ENCODE data around the gene ESPN.
"Not testable (repeated sequence)": the region's sequence is repeated elsewhere in the genome, so short reads cannot be mapped to it uniquely, and the experiment has no call there.

Gene ESPN

DNA sequence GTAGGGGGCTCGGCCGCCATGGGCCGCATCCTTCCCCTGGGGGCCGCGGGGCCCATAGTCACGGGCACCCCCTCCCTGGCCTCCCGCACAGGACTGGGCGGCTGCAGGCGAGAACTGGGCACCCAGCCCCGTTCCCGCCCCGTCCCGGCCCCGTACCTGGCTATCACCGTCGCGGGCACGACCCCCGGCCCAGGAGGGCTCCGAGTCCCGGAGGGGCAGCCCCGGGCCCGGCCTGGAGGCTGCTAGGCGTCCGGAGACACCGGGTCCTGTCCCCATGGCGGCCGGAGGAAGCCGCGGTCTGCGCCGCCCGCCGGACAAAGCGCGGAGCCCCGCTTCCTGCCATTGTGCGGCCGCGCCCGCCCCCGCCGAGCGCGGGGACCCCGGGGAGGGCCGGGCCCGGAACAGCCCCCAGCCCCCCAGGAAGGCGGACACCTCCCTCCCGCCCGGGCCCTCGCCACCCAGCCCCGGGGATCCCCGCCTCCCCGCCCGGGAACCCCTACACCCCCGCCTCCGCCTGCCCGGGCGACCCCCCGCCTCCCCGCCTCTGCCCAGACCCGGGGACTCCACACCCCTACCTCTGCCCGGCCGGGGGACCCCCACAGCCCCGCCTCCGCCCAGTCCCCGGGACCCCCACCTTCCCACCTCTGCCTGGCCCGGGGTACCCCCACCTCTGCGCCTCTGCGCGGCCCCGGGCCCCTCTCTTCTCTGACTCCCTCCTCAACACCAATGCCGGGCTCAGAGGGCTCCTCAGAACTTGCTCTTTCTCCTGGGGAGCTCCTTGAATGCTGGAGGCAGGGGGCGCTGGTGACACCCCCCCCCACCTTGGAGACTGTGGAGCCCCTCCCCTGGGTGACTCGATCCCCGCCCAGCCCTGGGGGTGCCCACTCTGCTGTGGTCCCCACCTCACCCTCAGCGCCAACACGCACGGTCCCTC, 60.9 kb downstream of the ESPN start:
- DNase-seq: no peak

DNA sequence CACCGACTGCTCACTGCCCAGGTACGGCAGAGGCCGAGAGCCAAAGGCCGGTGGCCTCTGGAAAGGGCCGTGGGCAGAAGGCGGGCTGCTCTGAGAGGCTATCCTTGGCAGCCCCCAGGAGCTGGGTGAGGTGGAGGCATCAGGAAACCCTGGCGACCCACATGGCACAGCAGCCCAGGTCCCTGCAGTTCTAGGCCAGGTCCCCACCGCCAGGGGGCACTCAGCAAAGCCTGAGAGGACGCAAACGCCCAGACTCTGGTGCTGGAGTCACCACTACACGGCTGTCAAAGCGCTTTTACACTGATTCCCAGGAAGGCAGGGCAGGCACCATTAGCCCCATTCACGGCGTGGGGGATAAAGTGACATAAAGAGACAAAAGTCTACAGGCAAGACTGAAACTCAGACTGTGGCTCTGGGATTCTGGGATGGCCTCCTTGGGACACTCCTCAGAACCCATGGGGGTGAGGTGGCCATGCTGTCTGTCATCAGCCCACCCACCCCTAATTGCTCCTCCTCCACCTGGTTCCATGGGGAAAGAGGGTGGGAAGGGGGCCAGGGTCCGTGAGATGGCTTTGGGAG, 61.9 kb downstream of the ESPN start:
- peak; percentile 53 for DNase-seq

DNA sequence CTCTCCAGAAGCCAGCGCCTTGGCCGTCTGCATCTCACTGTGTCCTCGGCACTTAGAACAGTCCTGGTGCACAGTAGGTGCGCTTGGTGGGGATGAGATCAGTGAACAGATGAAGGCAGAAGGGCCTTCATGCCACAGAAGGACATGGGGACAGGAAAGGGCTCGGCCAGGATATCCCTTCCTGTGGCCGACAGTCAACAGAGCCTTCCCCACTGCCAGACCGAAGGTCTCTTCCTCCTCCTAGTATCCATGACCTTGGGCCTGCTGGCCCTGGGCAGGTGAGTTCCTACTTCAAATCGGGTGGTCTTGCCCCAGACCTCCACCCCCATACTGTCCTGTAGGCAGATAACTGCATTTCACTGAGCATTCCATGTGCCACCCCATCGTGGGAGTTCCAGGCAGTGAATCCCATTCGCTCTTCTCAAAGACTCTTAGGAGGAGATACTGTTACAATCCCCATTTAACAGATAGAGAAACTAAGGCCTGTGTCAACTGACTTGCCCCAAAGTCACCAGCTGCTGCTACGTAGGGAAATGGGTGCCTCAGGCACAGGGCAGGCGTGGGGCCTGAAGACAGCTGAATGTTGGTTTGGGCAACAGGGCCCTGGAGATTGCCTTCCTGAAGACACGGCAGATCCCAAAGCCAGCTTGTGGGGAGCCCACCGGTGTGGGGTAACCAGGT, 63.4 kb downstream of the ESPN start:
- no peak for DNase-seq

DNA sequence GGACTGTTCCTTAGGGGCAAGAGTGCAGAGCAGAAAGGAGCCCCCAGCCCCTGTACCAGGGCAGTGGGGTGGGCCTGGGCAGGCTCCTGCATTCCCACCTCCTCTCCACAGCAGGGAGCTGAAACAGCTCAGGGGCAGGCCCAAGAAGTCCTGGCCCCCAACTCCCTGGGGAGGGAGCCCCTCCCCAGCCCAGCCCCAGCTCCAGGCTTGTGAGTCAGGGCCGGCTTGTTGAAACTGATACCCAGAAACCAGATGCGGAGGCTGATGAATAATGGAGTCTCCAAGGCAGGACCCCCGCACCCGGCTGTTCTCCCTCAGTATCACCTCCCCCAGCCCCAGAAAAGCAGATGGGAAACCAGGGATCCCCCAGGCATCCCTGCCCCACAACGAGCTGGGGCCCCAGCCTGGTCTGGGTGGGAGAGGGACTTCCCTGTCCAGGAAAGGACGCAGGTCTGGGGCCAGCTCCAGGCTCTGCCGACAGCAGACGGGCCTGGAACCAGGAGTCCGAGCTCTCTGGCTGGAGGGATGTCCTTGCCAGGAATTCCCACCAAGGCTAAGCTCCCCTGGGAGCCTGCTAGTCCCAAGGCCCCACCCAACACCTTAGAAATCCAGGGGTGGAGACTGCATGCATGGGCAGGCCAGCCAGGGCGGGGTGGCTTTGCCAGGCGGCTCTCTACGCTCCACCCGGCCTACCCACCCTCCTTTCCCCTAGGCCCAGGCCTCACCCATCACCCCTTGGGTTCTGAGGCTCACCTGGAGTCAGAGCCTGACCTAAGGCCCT, 64.2 kb downstream of the ESPN start:
- no peak for DNase-seq

DNA sequence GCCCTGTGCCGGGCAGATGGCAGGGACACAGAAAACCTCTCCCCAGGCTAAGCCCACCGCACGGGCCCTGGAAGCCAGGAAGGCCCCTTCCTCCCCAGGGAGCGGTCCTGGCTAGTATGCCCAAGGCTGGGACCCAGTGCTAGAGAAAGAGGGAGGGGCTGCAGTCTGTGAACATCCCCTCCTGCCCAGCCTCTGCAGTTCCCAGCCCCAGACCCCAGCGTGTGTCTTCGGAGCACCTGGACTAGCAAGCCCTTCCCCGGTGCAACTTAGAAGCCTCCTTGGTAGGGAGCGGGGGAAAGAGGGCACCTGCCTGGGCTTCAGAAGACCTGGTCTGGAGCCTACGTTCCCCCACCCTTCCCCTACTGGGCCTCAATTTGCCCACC, 64.8 kb downstream of the ESPN start:
- DNase-seq: no peak

DNA sequence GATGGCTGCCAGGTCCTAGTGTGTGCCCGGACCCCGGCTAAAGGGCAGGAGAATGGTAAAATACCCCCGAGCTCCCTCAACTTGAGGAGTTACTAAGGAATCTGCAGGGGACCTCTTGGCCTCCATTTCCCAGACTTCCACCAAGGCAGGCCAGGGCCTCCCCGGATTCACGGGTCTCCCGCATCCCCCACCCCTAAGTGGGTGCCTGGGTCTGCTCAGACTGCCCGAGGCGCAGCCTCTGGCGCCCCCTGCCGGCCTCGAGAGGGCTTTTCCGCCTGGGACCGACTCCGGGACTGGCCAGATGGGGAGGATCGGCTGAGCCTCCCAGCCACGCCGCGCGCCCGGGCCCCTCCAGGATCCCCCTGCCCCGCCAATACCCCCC, 65.2 kb downstream of the ESPN start:
- peak; percentile 21 for DNase-seq

DNA sequence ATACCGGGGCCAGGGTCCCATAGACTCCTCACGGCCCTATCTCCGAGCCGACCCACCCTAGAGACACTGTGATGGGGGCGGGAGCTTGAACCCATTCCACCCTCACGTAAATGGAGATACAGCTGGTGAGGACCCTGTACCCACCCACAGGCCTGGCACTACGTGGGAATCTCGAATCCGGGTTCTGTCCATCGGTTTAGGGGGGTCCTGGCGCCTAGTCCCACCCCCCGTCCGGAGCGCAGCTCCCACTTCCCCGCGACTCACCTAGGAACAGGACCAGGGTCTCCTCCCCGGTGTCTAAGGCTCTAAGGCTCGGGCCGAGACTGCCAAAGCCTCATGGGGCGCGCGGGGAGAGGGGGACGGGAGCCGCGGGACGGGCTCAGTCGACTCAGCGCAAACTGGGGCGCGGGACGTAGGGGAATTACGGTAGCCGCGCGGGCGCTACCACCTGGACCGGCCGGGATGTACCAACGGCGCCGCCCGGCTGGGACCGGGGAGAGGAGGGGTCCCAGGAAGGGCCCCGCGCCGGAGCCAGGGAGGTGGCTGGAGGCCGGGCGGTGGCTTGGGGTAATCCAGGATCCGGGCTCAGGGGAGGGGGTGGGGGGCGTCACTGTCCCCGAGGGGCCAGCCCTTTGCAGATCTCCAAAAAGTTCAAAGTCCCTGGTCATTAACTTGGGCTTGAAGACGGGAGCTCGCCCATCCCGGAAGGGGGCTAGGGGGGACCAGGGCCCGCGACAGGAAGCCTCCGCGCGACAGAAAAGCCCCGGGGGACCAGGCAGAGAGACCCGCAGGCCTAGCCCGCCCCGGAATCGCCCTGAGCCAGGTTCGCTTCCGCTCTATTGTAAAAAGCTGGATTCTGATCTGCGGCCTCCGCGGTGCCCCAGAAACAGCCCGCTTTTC, 65.9 kb downstream of the ESPN start:
- DNase-seq: no peak

DNA sequence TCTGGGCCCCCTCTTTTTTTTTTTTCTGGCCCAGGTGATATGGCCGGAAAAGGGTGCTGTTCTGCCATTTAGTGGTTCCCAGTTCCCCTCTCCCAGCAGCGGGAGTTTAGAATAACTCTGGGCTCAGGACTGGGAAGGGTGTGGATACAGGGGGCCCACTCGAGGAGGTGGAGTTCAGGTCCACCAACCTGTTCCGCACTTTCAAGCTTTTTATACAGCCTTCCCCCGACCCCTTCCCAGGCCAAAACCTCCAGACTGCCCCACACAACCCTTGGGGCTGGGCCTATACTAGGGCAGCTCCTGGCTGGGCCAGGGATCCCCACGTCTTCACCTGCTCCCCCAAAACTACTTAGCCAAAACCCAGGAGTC, 66.5 kb downstream of the ESPN start:
- DNase-seq: no peak

DNA sequence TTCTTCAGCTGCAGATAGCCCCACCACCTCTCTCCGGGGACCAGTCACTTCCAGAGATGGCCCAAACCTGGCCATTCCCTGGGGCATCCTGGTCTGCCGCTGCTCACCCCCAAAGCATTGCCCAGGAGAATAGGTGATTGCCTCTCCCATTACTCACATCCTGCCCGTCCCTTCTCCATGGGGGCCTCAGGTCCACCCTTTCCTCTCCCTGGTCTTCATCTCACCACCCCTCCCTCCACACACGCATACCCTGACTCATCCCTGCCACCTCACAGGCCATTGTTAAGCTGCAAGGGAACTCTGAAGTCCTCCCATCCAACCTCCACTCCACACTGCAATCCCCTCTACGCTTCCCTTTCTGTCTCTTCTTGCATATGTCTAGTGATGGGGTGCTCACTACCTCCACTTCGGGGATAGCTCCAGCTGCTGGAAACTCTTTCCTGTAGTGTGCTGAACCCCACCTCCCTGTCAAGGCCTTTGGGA, 66.9 kb downstream of the ESPN start, which contains the start of gene PLEKHG5:
Gene PLEKHG5 (minus strand): TSS at position 188 of the 483 bp plus-strand sequence. CDS start 14,096 bp downstream, outside the sequence.
- DNase-seq: no peak

DNA sequence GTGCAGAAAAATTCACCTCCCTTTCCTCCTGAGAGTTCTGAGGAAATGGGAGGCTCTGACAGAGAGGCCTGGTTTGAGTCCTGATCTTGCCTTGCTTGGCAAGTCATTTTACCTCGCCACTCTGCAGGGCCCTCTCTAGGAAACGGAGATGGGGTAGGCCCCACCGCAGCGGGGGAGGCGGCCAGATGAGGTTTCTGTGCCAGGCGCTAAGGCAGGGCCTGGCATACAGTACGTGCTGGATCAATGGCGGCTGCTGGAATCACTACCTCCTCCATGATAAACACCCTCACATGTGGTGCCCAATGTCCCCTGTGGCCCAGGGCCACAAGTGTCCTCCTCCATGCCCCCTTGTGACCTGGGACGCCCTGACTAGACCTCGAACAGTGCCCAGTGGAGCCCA, 67.4 kb downstream of the ESPN start:
- DNase-seq: no peak

DNA sequence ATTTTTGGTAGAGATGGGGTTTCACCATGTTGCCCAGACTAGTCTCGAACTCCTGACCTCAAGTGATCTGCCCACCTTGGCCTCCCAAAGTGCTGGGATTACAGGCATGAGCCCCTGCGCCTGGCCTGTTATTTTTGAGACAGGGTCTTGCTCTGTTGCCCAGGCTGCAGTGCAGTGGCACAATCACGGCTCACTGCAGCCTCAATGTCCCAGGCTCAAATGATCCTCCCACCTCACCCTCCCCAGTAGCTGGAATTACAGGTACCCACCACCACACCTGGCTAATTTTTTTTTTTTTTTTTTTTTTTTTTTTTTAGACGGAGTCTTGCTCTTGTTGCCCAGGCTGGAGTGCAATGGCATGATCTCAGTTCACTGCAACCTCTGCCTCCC, 69.3 kb downstream of the ESPN start:
- not testable (repeated sequence) for DNase-seq

DNA sequence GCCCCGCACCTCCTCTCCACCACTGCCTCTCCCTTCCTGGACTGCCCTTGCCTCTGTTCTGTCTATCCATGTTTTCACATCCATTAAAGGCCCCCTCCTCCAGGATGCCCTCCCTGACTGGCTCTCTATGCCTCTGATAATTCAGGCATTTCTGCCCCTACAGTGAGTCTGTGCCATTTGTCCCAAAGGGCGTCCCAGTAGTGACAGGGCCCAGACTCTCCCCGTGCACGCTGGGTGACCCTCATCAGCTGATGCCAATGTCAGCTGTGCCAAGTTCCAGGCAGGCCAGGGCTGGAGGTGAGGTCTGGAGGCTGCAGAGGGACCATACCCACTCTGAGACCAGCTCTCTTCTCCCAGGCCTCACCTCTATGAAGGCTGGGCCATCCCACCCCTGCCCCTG, 70.1 kb downstream of the ESPN start:
- DNase-seq: no peak

DNA sequence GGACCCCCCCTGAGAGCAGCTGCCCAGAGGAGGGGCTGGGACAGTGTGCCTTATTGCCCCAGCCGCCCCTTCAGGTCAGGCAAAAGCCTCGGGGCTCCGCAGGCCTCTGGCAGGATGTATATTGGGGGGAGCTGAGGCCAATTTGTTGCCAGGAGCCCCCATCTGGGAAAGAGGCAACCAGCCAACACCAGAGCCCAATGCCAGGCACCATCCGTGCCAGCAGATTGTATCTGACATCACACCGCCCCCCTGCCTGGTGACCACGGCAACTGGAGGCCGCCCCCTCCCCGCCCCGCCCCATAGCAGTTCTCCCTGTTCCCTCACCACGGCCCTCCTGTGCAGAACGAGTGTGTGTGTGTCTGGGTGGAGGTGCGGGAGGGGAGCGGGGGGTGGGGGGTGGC, 70.5 kb downstream of the ESPN start:
- no peak for DNase-seq

DNA sequence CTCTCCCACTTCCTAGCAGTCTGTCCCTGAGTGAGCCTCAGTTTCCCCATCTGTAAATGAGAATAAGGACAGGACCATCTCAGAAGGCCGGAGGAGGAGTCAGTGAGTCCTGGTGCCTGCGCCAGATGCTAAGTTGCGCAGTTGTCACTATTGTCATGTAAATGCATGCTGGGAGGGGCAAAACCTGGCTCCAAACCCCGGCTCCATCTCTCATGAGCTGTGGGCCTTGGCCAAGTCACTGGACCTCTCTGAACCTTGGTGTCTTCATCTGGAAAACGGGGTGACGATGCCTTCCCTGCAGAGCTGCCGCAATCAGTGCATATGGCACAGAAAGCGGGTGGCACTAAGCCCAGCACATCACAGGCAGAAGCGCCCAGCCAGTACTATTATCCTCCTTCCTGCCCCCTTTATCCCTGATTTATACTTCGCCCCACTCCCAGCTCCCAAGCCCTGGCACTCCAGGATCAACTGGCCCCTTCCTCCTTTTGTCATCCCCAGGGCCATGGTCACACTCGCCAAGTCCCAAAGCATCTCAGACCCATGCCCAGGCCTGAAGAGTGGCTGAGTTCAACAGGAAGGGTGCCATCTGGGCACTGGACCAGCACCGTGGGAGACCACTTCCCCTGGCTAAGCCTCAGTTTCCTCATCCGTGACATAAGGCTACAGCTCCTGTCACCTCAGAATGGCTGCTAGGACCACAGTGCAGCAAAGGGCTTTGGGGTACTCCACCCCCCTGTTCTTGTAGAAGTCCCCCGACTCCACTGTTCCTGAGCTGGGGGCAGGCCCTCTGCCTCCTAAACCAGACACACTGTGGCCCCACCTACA, 71.2 kb downstream of the ESPN start:
- no peak for DNase-seq

DNA sequence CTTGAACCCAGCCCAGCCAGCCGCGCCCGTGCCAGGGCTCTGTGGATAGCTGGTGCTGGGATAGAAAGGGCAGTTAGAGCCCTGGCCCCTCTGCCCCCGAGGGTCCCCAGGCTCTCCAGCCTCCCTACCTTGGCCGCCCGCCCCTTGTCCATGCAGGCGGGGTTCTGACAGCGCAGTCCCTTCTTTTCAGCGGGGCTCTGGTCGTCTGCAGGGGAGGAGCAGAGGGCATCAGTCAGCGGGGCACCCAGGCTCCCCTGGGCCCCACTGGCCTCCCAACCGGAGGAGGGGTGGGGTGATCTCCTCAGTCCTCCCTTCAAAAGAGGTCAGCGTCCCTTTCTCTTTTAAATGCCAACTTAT, 71.8 kb downstream of the ESPN start:
- DNase-seq: no peak

DNA sequence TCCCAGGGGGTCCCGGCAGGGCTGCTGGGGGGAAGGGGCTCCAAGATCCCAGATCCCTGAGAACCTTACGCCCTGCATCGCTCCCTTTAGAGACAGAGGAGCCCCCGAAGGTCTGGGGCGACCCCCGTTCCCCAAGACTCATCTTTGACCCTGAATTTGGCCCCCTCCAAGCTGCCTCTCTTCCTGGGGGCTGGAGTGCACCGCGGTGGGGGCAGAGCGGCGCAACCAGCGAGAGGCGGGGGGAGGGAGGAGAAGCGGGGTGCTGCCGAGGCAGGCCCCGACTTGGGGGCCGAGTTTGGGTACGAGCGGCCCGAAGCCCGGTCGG, 72.3 kb downstream of the ESPN start:
- no peak for DNase-seq

DNA sequence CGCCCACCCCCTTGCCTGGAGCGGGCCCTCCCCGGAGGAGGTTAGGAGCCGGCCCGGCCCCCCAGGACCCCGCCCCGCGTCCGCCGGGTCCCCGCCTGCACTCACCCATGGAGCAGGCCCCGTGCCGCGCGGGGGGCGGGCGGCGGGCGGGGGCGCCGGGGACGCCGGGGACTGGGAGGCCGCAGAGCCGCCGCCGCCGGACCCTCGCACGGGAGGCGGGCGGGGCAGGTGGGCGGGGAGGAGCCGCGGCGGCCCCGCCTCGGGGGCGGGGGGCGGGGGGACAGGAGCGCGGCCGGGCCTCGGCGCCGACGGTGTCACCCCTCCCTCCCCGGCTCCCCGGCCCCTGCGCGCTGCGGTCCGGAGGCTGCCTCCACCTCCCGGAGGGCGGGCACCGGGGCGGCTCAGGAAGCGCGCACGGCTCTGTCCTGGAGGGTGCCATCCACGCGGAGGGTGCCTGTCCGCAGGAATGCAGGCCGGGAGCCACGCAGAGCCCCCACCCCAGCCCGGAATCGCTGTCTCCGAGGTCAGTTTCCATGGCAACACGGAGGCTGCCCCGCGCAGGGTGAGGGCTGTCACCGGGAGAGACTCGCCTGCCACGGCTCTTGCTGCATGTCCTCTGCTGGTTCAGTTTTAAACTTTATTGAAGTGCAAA, 72.8 kb downstream of the ESPN start:
- peak; percentile 10 for DNase-seq

DNA sequence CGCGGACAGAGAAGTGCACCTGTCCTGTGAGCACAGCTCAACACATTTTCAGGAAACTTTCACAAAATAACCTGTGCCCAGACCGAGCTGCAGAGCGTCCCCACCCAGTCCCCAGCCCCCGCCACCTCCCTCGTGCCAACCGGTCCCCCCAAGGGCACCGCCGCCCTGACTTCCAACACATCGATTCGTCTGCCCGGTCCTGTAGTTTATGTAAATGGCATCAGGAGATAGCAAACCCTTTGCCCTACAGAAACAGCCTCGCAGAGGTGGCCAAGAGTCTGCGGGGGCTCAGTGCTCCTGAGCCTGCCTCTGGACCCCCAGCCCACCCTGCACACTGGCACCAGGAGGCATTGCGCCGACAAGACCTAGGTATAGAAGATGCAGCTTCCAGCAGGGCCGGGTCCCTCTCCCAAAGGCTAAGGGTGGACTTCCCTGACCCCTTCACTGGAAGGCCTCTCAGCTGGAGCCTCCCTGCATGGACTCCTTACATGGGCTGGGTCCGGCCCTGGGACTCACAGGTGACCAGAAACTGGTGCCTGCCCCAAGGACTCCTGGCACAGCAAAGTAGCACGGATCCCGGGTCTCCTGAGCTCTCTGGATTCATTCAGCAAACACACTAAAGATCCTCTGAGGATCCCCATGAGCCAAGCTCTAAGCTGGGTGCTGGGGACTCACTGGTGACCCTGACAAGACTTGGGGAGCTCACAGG, 73.4 kb downstream of the ESPN start:
- no peak for DNase-seq

DNA sequence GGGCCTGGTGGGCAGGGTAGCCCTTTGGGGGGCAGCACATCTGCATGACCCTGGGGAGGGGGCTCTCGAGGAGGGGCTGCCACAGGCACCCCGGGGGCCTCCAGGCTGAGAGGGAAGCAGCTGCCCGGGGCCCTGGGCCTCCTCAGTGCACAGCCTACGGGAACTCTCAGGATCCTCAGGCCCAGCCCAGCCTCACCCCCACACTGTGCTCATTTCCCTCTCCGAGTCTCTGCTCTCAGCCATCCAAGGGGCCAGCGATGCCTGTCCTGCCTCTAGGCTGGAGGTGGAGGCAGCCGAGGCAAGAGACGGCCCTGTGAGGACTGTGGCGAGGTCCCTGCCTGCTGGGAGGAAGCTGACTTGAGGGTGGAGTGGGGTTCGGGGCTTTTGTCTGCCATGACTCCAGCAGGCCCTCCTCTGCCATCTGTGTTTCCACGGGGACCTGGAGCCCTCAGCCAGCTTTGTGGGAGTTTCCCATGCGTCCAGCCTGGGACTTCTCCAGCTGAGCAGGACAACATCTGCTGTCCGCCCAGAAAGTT, 74.1 kb downstream of the ESPN start:
- DNase-seq: no peak

DNA sequence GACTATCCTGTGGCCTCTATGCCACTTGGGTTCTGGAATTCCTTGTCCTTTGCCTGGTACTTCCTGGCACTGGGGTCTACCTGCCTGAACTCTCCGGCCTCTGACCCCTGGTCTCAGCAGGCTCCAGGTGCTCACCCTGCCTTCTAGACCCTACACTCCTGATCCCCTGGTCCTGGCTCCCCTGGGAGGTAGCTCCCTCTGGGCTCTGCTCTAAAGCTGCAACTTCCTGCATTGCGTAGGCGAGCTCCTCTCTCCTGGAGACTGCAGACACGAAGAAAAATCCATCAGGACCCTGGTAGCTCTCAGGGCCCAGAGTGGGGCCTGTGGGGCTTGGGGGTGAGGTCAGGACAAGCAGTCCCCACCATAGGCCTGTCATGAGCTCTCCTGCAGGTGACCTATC, 74.7 kb downstream of the ESPN start:
- DNase-seq: no peak

Data from NCI-H748 treated with DMSO at 0.1 percent for 48 hours (cell line).